A673 (cell line): Measurements from ENCODE around the gene ACOT4.

Experiments used
- EZH2 ChIP-seq: fragments of 200-600 bp; sonication (generic); IDR thresholded peaks from 2 replicates; pipeline ENCODE4 v1.6.1; 2017; ENCODE audit warnings: borderline replicate concordance, low read depth, mild to moderate bottlenecking, mixed read lengths, antibody characterized with exemption, low read length; ENCODE audit not compliant: poor library complexity, severe bottlenecking
- TF ChIP-seq, protein P1 (sequence below): fragments of 300-800, 200-600 bp; sonication (generic); conservative IDR thresholded peaks from 2 replicates; pipeline ENCODE4 v1.5.1; 2017; ENCODE audit warnings: low read depth, mild to moderate bottlenecking, antibody characterized with exemption, low read length, moderate library complexity, mixed read lengths

DNA sequence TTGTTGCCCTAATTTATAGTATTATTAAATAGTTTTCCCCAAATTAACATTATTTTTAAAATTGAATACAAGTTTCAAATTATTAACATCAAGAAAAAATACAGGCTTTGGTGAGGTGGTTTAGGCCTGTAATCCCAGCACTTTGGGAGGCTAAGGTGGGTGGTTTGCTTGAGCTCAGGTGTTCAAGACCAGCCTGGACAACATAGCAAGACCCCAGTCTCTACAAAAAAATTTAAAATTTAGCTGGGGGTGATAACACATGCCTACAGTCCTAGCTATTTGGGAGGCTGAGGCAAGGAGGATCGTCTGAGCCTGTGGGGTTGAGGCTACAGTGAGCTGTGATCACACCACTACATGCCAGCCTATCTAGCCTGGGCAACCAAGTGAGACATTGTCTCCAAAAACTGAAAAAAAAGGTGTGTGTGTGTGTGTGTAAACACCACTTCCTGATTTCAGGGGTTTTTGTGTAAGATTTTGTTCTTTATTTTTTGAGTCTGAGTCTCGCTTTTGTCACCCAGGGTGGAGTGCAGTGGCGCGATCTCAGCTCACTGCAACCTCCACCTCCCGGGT is 49.2 kb downstream of the ACOT4 start:
- TF ChIP-seq, protein P1, sequence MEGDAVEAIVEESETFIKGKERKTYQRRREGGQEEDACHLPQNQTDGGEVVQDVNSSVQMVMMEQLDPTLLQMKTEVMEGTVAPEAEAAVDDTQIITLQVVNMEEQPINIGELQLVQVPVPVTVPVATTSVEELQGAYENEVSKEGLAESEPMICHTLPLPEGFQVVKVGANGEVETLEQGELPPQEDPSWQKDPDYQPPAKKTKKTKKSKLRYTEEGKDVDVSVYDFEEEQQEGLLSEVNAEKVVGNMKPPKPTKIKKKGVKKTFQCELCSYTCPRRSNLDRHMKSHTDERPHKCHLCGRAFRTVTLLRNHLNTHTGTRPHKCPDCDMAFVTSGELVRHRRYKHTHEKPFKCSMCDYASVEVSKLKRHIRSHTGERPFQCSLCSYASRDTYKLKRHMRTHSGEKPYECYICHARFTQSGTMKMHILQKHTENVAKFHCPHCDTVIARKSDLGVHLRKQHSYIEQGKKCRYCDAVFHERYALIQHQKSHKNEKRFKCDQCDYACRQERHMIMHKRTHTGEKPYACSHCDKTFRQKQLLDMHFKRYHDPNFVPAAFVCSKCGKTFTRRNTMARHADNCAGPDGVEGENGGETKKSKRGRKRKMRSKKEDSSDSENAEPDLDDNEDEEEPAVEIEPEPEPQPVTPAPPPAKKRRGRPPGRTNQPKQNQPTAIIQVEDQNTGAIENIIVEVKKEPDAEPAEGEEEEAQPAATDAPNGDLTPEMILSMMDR: no peak
- TF ChIP-seq EZH2: no peak
